Measurements from ENCODE around the gene TRIM68.

The TRIM68 gene

DNA sequence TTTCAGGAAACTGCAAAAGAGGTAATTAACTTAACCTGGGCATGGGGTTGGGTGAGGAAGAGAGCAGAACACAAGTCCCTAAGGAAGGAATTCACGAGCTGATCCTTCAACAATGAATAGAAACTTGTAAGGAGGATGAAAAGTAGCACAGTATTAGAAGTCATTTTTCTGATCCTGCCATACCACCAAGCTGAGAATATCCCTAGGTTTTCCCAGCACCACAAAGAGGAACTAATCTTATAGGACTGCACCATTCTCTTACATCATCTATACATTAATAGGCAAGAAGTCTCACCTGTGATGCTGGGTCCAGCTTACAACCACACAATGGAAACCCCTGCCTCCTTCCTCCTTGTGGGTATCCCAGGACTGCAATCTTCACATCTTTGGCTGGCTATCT is 14.3 kb downstream of the TRIM68 start, which contains the start of gene OR52I1:
Gene OR52I1, plus strand, starts transcription at position 301 of the 400 bp plus-strand sequence. Its CDS starts 0 bp downstream, at position 301.
- DNase-seq: no peak
- no peaks in the 10 kb centered on the region for H3K27me3 ChIP-seq (replicated peaks)
- no peaks in the 10 kb centered on the region for H3K36me3 ChIP-seq (replicated peaks)
- in situ Hi-C loops (cut with HindIII; ENCODE audit: low pct_ligation_motif_present, low sequenced_read_pairs): no loop called here
- no peak within 1 kb of the TSS for H3K4me3 ChIP-seq (ENCODE audit: low read depth, low read length)
- H3K27ac ChIP-seq: no peak within 1 kb of the TSS
- TF ChIP-seq, protein P1, sequence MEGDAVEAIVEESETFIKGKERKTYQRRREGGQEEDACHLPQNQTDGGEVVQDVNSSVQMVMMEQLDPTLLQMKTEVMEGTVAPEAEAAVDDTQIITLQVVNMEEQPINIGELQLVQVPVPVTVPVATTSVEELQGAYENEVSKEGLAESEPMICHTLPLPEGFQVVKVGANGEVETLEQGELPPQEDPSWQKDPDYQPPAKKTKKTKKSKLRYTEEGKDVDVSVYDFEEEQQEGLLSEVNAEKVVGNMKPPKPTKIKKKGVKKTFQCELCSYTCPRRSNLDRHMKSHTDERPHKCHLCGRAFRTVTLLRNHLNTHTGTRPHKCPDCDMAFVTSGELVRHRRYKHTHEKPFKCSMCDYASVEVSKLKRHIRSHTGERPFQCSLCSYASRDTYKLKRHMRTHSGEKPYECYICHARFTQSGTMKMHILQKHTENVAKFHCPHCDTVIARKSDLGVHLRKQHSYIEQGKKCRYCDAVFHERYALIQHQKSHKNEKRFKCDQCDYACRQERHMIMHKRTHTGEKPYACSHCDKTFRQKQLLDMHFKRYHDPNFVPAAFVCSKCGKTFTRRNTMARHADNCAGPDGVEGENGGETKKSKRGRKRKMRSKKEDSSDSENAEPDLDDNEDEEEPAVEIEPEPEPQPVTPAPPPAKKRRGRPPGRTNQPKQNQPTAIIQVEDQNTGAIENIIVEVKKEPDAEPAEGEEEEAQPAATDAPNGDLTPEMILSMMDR (IDR thresholded peaks at IDR 0.05; ENCODE audit: low read depth, low read length, missing control alignments): no peak

DNA sequence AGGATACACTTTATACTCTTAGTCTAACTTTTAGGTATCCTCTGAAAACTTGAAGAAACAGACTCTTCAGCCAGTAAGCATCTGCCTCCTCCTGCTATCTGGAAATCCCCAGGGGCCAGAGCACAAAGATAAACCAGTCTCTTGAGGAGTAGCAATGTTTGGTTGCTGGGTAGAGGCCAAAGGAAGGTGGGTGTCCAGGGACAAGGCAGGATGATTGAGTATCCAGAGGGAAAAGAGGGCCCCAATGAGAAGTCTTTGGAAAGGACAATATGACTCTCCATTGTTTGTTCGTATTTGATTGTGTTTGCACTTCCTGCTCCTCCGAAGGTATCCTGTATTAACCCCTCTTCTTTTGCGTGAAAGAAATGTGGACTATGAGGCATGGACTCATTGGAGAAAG is 19.0 kb downstream of the TRIM68 start:
- Histone ChIP-seq H3K27me3 (replicated peaks) (no peaks in the 10 kb centered on the region), H3K27ac (no peak overlapping the region), H3K36me3 (replicated peaks) (no peaks in the 10 kb centered on the region), H3K4me3 (ENCODE audit: low read depth, low read length) (no peak overlapping the region)
- in situ Hi-C loops (cut with HindIII; ENCODE audit: low pct_ligation_motif_present, low sequenced_read_pairs): no loop called here
- no peak for DNase-seq
- TF ChIP-seq, protein P1 (IDR thresholded peaks at IDR 0.05; ENCODE audit: low read depth, low read length, missing control alignments): no peak

DNA sequence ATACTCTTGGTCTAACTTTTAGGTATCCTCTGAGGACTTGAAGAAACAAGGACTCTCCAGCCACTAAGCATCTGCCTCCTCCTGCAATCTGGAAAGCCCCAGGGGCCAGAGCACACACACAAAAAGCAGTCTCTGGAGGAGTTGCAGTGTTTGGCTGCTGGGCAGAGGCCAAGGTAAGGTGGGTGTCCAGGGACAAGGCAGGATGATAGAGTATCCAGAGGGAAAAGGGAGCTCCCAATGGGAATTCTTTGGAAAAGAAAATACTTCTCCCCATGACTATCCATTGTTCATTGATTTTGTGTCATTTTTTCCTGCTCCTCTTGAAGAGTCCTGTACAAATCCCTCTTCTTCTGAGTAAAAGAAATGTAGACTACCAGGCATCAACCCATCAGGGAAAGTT is 26.6 kb downstream of the TRIM68 start, which contains the start of gene OR52I2:
Gene OR52I2, plus strand, starts transcription at position 301 of the 400 bp plus-strand sequence.
- TF ChIP-seq, protein P1 (IDR thresholded peaks at IDR 0.05; ENCODE audit: low read depth, low read length, missing control alignments): no peak
- no peaks in the 10 kb centered on the region for H3K36me3 ChIP-seq (replicated peaks)
- in situ Hi-C loops (cut with HindIII; ENCODE audit: low pct_ligation_motif_present, low sequenced_read_pairs): no loop called here
- H3K4me3 ChIP-seq (ENCODE audit: low read depth, low read length): no peak within 1 kb of the TSS
- no peak within 1 kb of the TSS for H3K27ac ChIP-seq
- H3K27me3 ChIP-seq (replicated peaks): no peaks in the 10 kb centered on the region
- DNase-seq: no peak

DNA sequence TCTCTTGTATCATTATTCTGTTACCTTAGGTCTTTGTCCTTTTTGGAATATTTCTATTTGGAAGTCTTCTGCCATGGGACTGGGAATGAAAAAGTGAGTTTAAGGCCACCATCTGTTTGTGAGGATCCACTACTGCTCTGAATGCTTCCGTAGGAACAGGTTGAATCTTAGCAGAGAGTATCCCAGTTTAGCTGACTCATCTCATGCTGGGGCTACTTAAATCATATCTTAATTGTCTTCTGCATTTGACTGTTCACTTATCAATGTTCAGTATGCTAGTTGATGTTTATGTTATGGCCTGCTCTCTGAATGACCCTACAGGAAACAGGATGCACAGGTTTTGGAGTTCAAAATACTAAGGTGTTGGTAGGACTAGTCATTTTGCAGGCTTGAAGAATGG is 27.9 kb downstream of the TRIM68 start:
- no peak overlapping the region for H3K4me3 ChIP-seq (ENCODE audit: low read depth, low read length)
- DNase-seq: no peak
- TF ChIP-seq, protein P1 (IDR thresholded peaks at IDR 0.05; ENCODE audit: low read depth, low read length, missing control alignments): no peak

DNA sequence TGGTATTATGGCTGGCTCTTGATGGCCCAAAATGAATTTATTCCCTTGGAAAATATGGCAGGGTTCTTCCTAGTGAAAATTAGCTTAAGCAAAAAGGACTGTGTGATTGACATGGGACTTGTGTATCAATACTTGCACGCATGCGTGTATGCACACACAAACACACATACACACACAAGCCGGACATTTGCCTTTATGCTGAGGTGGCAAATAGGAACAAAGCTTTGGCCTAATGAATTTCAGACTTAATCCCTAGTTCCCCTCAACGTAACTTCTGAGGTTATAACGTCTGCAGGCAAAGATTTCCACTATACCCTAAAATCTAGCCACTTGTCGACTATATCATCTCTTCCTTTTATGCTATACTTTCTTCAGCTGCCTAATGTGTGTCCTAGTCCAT is 29.4 kb downstream of the TRIM68 start:
- in situ Hi-C loops (cut with HindIII; ENCODE audit: low pct_ligation_motif_present, low sequenced_read_pairs): no loop called here
- no peak for DNase-seq

More for the DNA sequence above, 27.9 kb downstream of the TRIM68 start:
- Histone ChIP-seq H3K27me3 (replicated peaks) (no peaks in the 10 kb centered on the region), H3K27ac (no peak overlapping the region), H3K36me3 (replicated peaks) (no peaks in the 10 kb centered on the region)
- in situ Hi-C loops (cut with HindIII; ENCODE audit: low pct_ligation_motif_present, low sequenced_read_pairs): no loop called here

More for the DNA sequence above, 29.4 kb downstream of the TRIM68 start:
- no peak overlapping the region for H3K4me3 ChIP-seq (ENCODE audit: low read depth, low read length)
- TF ChIP-seq, protein P1 (IDR thresholded peaks at IDR 0.05; ENCODE audit: low read depth, low read length, missing control alignments): no peak
- H3K36me3 ChIP-seq (replicated peaks): no peaks in the 10 kb centered on the region
- H3K27ac ChIP-seq: no peak overlapping the region
- H3K27me3 ChIP-seq (replicated peaks): no peaks in the 10 kb centered on the region
